Gastroesophageal sphincter (tissue), 3 donors: ENCODE results near the gene PDS5A.

Experiments used
- CTCF ChIP-seq, 4 experiments: fragments of 200-600 bp in 2 of 4; fragments of 450-650 bp in 2 of 4; sonication (generic) in 1 of 4; IDR thresholded peaks; one replicate each; pipeline ENCODE4 v1.5.1; 2017 to 2019; ENCODE audit warnings: antibody characterized with exemption in 4 of 4, mild to moderate bottlenecking in 2 of 4, moderate library complexity in 2 of 4
- EP300 ChIP-seq: sonication (generic); formaldehyde crosslinking; IDR thresholded peaks from one replicate; pipeline ENCODE4 v1.6.1; 2017; ENCODE audit warnings: antibody characterized with exemption, mild to moderate bottlenecking

- TF ChIP-seq CTCF (IDR thresholded peaks at IDR 0.05), result no peak
- TF ChIP-seq EP300, result no peak
Observed at GRCh38 chr4:39841894-39842293, 135.8 kb downstream of the PDS5A start.
